Liver (tissue), 9 donors: ENCODE data around the gene LAMC1. TPM values are rescaled to one million over a fixed set of nuclear protein-coding genes. Genes with fewer than 3 reads are reported as not detected.

Source experiments
- DNase-seq: peaks from one replicate; pipeline ENCODE4 v3.0.0-alpha.2; 2017; ENCODE audit warnings: low spot score
- H3K27ac ChIP-seq, 2 donors: one replicate each; pipeline ENCODE4 v1.7.0; 2013; ENCODE audit warnings: inconsistent platforms in 2 of 2, low read length in 2 of 2, control low read depth in 1 of 2, low read depth in 1 of 2, mild to moderate bottlenecking in 1 of 2
- H3K27me3 ChIP-seq, 4 donors: one replicate each; pipeline versions ENCODE4 v1.6.1 to v1.7.0; 2013; ENCODE audit warnings: low read length in 3 of 4, inconsistent platforms in 1 of 4, mild to moderate bottlenecking in 1 of 4, moderate library complexity in 1 of 4; ENCODE audit not compliant: control insufficient read depth in 4 of 4, insufficient read depth in 4 of 4
- H3K36me3 ChIP-seq, 4 donors: one replicate each; pipeline versions ENCODE4 v1.6.1 to v1.7.0; 2013; ENCODE audit warnings: low read length in 3 of 4, mild to moderate bottlenecking in 3 of 4, low read depth in 1 of 4, moderate library complexity in 1 of 4; ENCODE audit not compliant: control insufficient read depth in 4 of 4, insufficient read depth in 3 of 4
- H3K4me1 ChIP-seq, 4 donors: one replicate each; pipeline versions ENCODE4 v1.6.1 to v1.7.0; 2013; ENCODE audit warnings: low read length in 3 of 4, mild to moderate bottlenecking in 3 of 4, moderate library complexity in 1 of 4; ENCODE audit not compliant: control insufficient read depth in 4 of 4, insufficient read depth in 4 of 4
- H3K4me3 ChIP-seq, 3 donors: one replicate each; pipeline versions ENCODE4 v1.6.1 to v1.7.0; 2013; ENCODE audit warnings: low read length in 3 of 3, control low read depth in 1 of 3, low read depth in 1 of 3, mild to moderate bottlenecking in 1 of 3
- H3K9ac ChIP-seq, 2 donors: one replicate each; pipeline ENCODE4 v1.7.0; 2013; ENCODE audit warnings: low read length in 2 of 2, mild to moderate bottlenecking in 2 of 2, moderate library complexity in 2 of 2, control low read depth in 1 of 2, low read depth in 1 of 2
- H3K9me3 ChIP-seq, 4 donors: one replicate each; pipeline versions ENCODE4 v1.6.1 to v1.7.0; 2013; ENCODE audit warnings: low read length in 3 of 4; ENCODE audit not compliant: control insufficient read depth in 4 of 4
- ATF3 ChIP-seq: IDR thresholded peaks from 2 replicates; pipeline ENCODE4 v1.6.1; 2016; ENCODE audit warnings: antibody characterized with exemption
- FOXA1 ChIP-seq: IDR thresholded peaks from 2 replicates; pipeline ENCODE4 v1.6.1; 2016; ENCODE audit warnings: antibody characterized with exemption
- FOXA2 ChIP-seq: IDR thresholded peaks from 2 replicates; pipeline ENCODE4 v1.6.1; 2016; ENCODE audit warnings: antibody characterized with exemption
- GABPA ChIP-seq, 2 donors: IDR thresholded peaks in 1 of 2; conservative IDR thresholded peaks in 1 of 2; 2 replicates each; pipeline ENCODE4 v1.6.1; 2016; ENCODE audit warnings: antibody characterized with exemption in 2 of 2, mild to moderate bottlenecking in 1 of 2, moderate library complexity in 1 of 2
- HNF4A ChIP-seq, 2 donors: conservative IDR thresholded peaks; 2 replicates each; pipeline ENCODE4 v1.6.1; 2016; ENCODE audit warnings: antibody characterized with exemption in 2 of 2, mild to moderate bottlenecking in 2 of 2
- JUND ChIP-seq, 2 donors: IDR thresholded peaks; 2 replicates each; pipeline ENCODE4 v1.6.1; 2016; ENCODE audit warnings: antibody characterized with exemption in 2 of 2
- NR2F2 ChIP-seq: IDR thresholded peaks from 2 replicates; pipeline ENCODE4 v1.6.1; 2016; ENCODE audit warnings: antibody characterized with exemption
- RAD21 ChIP-seq, 2 donors: IDR thresholded peaks; 2 replicates each; pipeline ENCODE4 v1.6.1; 2016; ENCODE audit warnings: antibody characterized with exemption in 2 of 2, mild to moderate bottlenecking in 2 of 2
- REST ChIP-seq: IDR thresholded peaks from 2 replicates; pipeline ENCODE4 v1.6.1; 2016; ENCODE audit warnings: antibody characterized with exemption, mild to moderate bottlenecking
- RXRA ChIP-seq, 2 donors: IDR thresholded peaks; 2 replicates each; pipeline ENCODE4 v1.6.1; 2017 to 2018; ENCODE audit warnings: antibody characterized with exemption in 2 of 2, mild to moderate bottlenecking in 1 of 2
- SP1 ChIP-seq: IDR thresholded peaks from 2 replicates; pipeline ENCODE4 v1.6.1; 2018; ENCODE audit warnings: antibody characterized with exemption, mild to moderate bottlenecking
- TAF1 ChIP-seq: conservative IDR thresholded peaks from 2 replicates; pipeline ENCODE4 v1.6.1; 2016; ENCODE audit warnings: antibody characterized with exemption, mild to moderate bottlenecking
- YY1 ChIP-seq: IDR thresholded peaks from 2 replicates; pipeline ENCODE4 v1.6.1; 2016; ENCODE audit warnings: antibody characterized with exemption, mild to moderate bottlenecking
- WGBS: extraction: QIAGEN DNeasy Blood & Tissue Kit; methylation state at CpG from one replicate; pipeline ENCODE4 v1.1.7; 2013; 5-methylcytosine and 5-hydroxymethylcytosine counted together
- polyA plus RNA-seq, 2 donors: library from polyadenylated mRNA; stranded (reverse) in 1 of 2; unstranded in 1 of 2; fragments of 200-250 nt in 1 of 2; fragments of >200 nt in 1 of 2; fragmentation: Nextera tagmentation in 1 of 2; extraction: Ambion mirVana in 1 of 2; gene quantifications; one replicate each; pipeline versions ENCODE4 v1.2.1 to v1.2.3, GENCODE V29; 2013 to 2015
- total RNA-seq, 2 donors: library from RNA; depleted of rRNA; stranded (reverse); fragments of >200 nt; gene quantifications; one replicate each; pipeline ENCODE4 v1.2.3, GENCODE V29; 2014
- TF ChIP-seq, protein P1 (sequence below): fragments of 150-350 bp; IDR thresholded peaks from 2 replicates; pipeline ENCODE4 v1.5.1; 2017; ENCODE audit warnings: improper control_type of control experiment, low read depth, low read length; ENCODE audit not compliant: missing input control
- TF ChIP-seq, protein P2 (sequence below): IDR thresholded peaks from 2 replicates; pipeline ENCODE4 v1.6.1; 2016; ENCODE audit warnings: antibody characterized with exemption
- TF ChIP-seq, protein P3 (sequence below): IDR thresholded peaks from 2 replicates; pipeline ENCODE4 v1.6.1; 2016; ENCODE audit warnings: antibody characterized with exemption
- donor health status: healthy.
- donor health status: healthy.
- donor health status: healthy.
- donor health status: healthy.
- donor health status: healthy.

The LAMC1 gene
- 10 to 100 TPM; 22.9 to 35.1 TPM for total RNA-seq
- 10 to 100 TPM in 1 of 2 donors, 1 to 10 TPM in 1; 5.3 to 16.6 TPM for polyA plus RNA-seq

- Histone ChIP-seq H3K27ac (peak within 1 kb of the TSS; percentile 94 to 97), H3K9ac (peak within 1 kb of the TSS; percentile 72 to 86), H3K9me3 (no peaks in the 10 kb centered on the region), H3K4me1 (peaks cover 0 to 16% (median 8%) of the 10 kb centered on the region in 4 donors), H3K4me3 (peak within 1 kb of the TSS; percentile 65 to 93 (median 73)), H3K27me3 (no peaks in the 10 kb centered on the region), H3K36me3 (no peaks in the 10 kb centered on the region)
- WGBS = 3% methylated on average over 55 of the region's 65 CpGs
- TF ChIP-seq GABPA (IDR thresholded peaks at IDR 0.05 in 1 of 2, conservative IDR thresholded peaks at IDR 0.05 in 1 of 2) = no peak
- no peak for TF ChIP-seq FOXA2
- TF ChIP-seq NR2F2 = no peak
- TF ChIP-seq ATF3 = no peak
- TF ChIP-seq, protein P1, sequence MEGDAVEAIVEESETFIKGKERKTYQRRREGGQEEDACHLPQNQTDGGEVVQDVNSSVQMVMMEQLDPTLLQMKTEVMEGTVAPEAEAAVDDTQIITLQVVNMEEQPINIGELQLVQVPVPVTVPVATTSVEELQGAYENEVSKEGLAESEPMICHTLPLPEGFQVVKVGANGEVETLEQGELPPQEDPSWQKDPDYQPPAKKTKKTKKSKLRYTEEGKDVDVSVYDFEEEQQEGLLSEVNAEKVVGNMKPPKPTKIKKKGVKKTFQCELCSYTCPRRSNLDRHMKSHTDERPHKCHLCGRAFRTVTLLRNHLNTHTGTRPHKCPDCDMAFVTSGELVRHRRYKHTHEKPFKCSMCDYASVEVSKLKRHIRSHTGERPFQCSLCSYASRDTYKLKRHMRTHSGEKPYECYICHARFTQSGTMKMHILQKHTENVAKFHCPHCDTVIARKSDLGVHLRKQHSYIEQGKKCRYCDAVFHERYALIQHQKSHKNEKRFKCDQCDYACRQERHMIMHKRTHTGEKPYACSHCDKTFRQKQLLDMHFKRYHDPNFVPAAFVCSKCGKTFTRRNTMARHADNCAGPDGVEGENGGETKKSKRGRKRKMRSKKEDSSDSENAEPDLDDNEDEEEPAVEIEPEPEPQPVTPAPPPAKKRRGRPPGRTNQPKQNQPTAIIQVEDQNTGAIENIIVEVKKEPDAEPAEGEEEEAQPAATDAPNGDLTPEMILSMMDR = no peak
- TF ChIP-seq SP1 = no peak
- TF ChIP-seq FOXA1 = no peak
- no peak for TF ChIP-seq YY1
- TF ChIP-seq, protein P2, sequence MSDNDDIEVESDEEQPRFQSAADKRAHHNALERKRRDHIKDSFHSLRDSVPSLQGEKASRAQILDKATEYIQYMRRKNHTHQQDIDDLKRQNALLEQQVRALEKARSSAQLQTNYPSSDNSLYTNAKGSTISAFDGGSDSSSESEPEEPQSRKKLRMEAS = no peak
- TF ChIP-seq RXRA (IDR thresholded peaks at IDR 0.05) = no peak
- TF ChIP-seq HNF4A (conservative IDR thresholded peaks at IDR 0.05) = no peak
- TF ChIP-seq JUND (IDR thresholded peaks at IDR 0.05) = no peak
- TF ChIP-seq, protein P3, sequence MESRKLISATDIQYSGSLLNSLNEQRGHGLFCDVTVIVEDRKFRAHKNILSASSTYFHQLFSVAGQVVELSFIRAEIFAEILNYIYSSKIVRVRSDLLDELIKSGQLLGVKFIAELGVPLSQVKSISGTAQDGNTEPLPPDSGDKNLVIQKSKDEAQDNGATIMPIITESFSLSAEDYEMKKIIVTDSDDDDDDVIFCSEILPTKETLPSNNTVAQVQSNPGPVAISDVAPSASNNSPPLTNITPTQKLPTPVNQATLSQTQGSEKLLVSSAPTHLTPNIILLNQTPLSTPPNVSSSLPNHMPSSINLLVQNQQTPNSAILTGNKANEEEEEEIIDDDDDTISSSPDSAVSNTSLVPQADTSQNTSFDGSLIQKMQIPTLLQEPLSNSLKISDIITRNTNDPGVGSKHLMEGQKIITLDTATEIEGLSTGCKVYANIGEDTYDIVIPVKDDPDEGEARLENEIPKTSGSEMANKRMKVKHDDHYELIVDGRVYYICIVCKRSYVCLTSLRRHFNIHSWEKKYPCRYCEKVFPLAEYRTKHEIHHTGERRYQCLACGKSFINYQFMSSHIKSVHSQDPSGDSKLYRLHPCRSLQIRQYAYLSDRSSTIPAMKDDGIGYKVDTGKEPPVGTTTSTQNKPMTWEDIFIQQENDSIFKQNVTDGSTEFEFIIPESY = no peak
- no peak for TF ChIP-seq REST
- no peak for TF ChIP-seq TAF1
- no peak for TF ChIP-seq RAD21 (IDR thresholded peaks at IDR 0.05)
- DNase-seq = peak; percentile 69
Observed at GRCh38 chr1:183023146-183023600, at the start of gene LAMC1. TSS of gene LAMC1 (plus strand) at chr1:183023420. CDS start at chr1:183023717, 297 bp downstream.
